ENCODE measurements around the gene TRIM64.
"Not testable (repeated sequence)": the region's sequence is repeated elsewhere in the genome, so short reads cannot be mapped to it uniquely, and the experiment has no call there.

The TRIM64 gene

GRCh38 chr11:89965737-89966136 lies at the start of gene TRIM64:
Gene TRIM64 (plus strand): TSS chr11:89966037. CDS start chr11:89968504, 2,467 bp downstream.
- DNase-seq, result not testable (repeated sequence)

- no peak for DNase-seq
These were observed 43.6 kb upstream of the TRIM64 start, which contains the start of gene TRIM49D1 for GRCh38 chr11:89922195-89922660. Gene TRIM49D1 (minus strand): TSS chr11:89922245. CDS start chr11:89917710, 4,535 bp downstream.

- not testable (repeated sequence) for DNase-seq
These were observed 42.1 kb upstream of the TRIM64 start, which contains the start of gene TRIM49D2 for GRCh38 chr11:89923764-89924163. Gene TRIM49D2 (plus strand): TSS chr11:89924064. CDS start chr11:89926762, 2,698 bp downstream.

- DNase-seq, result not testable (repeated sequence)
These were observed 5.0 kb upstream of the TRIM64 start for GRCh38 chr11:89960833-89961232.

Data from NCI-H510A treated with DMSO at 0.1 percent for 48 hours (cell line).